Tracheal epithelial cell (primary cell): ENCODE results near the gene PALB2. TPM values are rescaled to one million over a fixed set of nuclear protein-coding genes. Genes with fewer than 3 reads are reported as not detected.

Experiments used
- total RNA-seq: library from RNA; depleted of rRNA; stranded (reverse); fragments of >200 nt; gene quantifications from 2 replicates; pipeline ENCODE4 v1.2.1, GENCODE V29; 2014

The PALB2 gene
- 8.9 and 14.3 TPM in 2 replicates for total RNA-seq

GRCh38 chr16:23640931-23641765 is at the start of gene PALB2, which contains the start of gene DCTN5:
Gene PALB2 (minus strand): TSS chr16:23641310. CDS start chr16:23641157, 153 bp downstream.
Gene DCTN5 (plus strand): TSS chr16:23641466. CDS start chr16:23641543, 77 bp downstream.

GRCh38 chr16:23678430-23679273 is 37.5 kb upstream of the PALB2 start, which contains the start of gene PLK1:
Gene PLK1 (plus strand): TSS chr16:23678889. CDS start chr16:23678933, 44 bp downstream.

GRCh38 chr16:23595951-23596720 is 45.0 kb downstream of the PALB2 start, which contains the start of gene NDUFAB1:
Gene NDUFAB1 (minus strand): TSS chr16:23596316. CDS start chr16:23596290, 26 bp downstream.

GRCh38 chr16:23556881-23557778 is 84.0 kb downstream of the PALB2 start, which contains the start of the genes EARS2 and UBFD1:
Gene EARS2 (minus strand): TSS chr16:23557350. CDS start chr16:23557343, 7 bp downstream.
Gene UBFD1 (plus strand): TSS chr16:23557727. CDS start chr16:23557743, 16 bp downstream.

Other genes with a start within 250 kb of the PALB2 start
- 8.7 and 9.6 TPM in 2 replicates for gene COG7, start 188.1 kb downstream of the PALB2 start, total RNA-seq
- 9.2 and 19.5 TPM in 2 replicates for gene GGA2, start 130.8 kb downstream of the PALB2 start, total RNA-seq
- gene EARS2, start 84.0 kb downstream of the PALB2 start, total RNA-seq = 62.4 and 89.5 TPM in 2 replicates
- gene UBFD1, start 83.6 kb downstream of the PALB2 start, total RNA-seq = 54.6 and 76.4 TPM in 2 replicates
- 77.8 and 91.6 TPM in 2 replicates for gene NDUFAB1, start 45.0 kb downstream of the PALB2 start, total RNA-seq
- 33.0 and 48.7 TPM in 2 replicates for gene DCTN5, start 156 bp upstream of the PALB2 start, total RNA-seq
- 1.9 and 6.0 TPM in 2 replicates for gene PLK1, start 37.6 kb upstream of the PALB2 start, total RNA-seq
- 0.21 and 0.48 TPM in 2 replicates for gene ERN2, start 71.9 kb upstream of the PALB2 start, total RNA-seq
- 0.24 and 1.3 TPM in 2 replicates for gene CHP2, start 113.7 kb upstream of the PALB2 start, total RNA-seq
- 0.21 TPM in 1 of 2 replicates, not detected in the other for gene PRKCB, start 194.7 kb upstream of the PALB2 start, total RNA-seq